ENCODE measurements around the gene GALNTL6.

DNA sequence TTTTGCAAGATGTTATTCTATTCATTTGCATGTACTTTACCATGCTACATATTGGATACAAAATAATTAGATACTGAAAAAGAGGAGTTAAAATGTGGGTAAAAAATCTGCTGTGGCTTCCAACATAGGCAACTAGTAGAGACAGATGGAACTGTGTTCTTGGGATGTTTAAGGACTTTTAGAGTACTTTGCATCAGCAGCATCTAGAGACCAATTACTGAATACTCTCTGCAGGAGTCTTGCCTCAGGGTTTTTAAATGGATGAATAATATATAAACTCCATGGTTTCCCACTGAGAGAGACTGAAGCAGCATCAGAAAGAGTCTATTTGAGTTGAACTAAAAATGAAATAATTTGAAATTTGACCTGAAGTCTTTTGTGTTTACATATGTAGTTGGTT is 676.7 kb downstream of the GALNTL6 start:
- no peak for TF ChIP-seq EP300 (IDR thresholded peaks at IDR 0.05)
- TF ChIP-seq, protein P1, sequence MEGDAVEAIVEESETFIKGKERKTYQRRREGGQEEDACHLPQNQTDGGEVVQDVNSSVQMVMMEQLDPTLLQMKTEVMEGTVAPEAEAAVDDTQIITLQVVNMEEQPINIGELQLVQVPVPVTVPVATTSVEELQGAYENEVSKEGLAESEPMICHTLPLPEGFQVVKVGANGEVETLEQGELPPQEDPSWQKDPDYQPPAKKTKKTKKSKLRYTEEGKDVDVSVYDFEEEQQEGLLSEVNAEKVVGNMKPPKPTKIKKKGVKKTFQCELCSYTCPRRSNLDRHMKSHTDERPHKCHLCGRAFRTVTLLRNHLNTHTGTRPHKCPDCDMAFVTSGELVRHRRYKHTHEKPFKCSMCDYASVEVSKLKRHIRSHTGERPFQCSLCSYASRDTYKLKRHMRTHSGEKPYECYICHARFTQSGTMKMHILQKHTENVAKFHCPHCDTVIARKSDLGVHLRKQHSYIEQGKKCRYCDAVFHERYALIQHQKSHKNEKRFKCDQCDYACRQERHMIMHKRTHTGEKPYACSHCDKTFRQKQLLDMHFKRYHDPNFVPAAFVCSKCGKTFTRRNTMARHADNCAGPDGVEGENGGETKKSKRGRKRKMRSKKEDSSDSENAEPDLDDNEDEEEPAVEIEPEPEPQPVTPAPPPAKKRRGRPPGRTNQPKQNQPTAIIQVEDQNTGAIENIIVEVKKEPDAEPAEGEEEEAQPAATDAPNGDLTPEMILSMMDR (IDR thresholded peaks at IDR 0.05), result no peak
